Neural cell (in vitro differentiated cells): ENCODE measurements around the gene FAM227B.

Experiments used
- CTCF ChIP-seq: fragments of 450-650 bp; IDR thresholded peaks from 2 replicates; pipeline ENCODE4 v1.5.1; 2014; ENCODE audit warnings: antibody characterized with exemption, mild to moderate bottlenecking, moderate library complexity; ENCODE audit not compliant: poor library complexity, severe bottlenecking
- EZH2 ChIP-seq: fragments of 200-600, 300-800 bp; shearing (Covaris generic), sonication (generic); IDR thresholded peaks from 2 replicates; pipeline ENCODE4 v1.6.1; 2014; ENCODE audit warnings: antibody characterized with exemption, low read length, borderline replicate concordance, mild to moderate bottlenecking; ENCODE audit not compliant: insufficient read depth, poor library complexity, severe bottlenecking
- MXI1 ChIP-seq: fragments of 450-650 bp; conservative IDR thresholded peaks from 2 replicates; pipeline ENCODE4 v1.6.1; 2014; ENCODE audit warnings: antibody characterized with exemption, mild to moderate bottlenecking; ENCODE audit not compliant: poor library complexity, severe bottlenecking
- POLR2AphosphoS5 ChIP-seq: IDR thresholded peaks from 2 replicates; pipeline ENCODE4 v1.6.1; 2012
- RAD21 ChIP-seq: fragments of 450-650 bp; conservative IDR thresholded peaks from 2 replicates; pipeline ENCODE4 v1.6.1; 2014; ENCODE audit warnings: antibody characterized with exemption, mild to moderate bottlenecking, moderate library complexity
- REST ChIP-seq: IDR thresholded peaks from 2 replicates; pipeline ENCODE4 v1.6.1; 2012; ENCODE audit warnings: borderline replicate concordance
- SMC3 ChIP-seq: fragments of 450-650 bp; conservative IDR thresholded peaks from 2 replicates; pipeline ENCODE4 v1.6.1; 2014; ENCODE audit warnings: antibody characterized with exemption, mild to moderate bottlenecking, moderate library complexity; ENCODE audit not compliant: poor library complexity
- TAF1 ChIP-seq: IDR thresholded peaks from 2 replicates; pipeline ENCODE4 v1.6.1; 2012; ENCODE audit warnings: low read depth

- TF ChIP-seq CTCF = no peak
- no peak for TF ChIP-seq RAD21
- TF ChIP-seq TAF1 = no peak
- TF ChIP-seq REST = no peak
- no peak for TF ChIP-seq SMC3
- TF ChIP-seq POLR2AphosphoS5 = no peak
- TF ChIP-seq EZH2 = no peak
- TF ChIP-seq MXI1 = no peak
Measured at GRCh38 chr15:49343546-49343945, 277.1 kb downstream of the FAM227B start.
